ENCODE results near the gene ECI1.

Gene ECI1

DNA sequence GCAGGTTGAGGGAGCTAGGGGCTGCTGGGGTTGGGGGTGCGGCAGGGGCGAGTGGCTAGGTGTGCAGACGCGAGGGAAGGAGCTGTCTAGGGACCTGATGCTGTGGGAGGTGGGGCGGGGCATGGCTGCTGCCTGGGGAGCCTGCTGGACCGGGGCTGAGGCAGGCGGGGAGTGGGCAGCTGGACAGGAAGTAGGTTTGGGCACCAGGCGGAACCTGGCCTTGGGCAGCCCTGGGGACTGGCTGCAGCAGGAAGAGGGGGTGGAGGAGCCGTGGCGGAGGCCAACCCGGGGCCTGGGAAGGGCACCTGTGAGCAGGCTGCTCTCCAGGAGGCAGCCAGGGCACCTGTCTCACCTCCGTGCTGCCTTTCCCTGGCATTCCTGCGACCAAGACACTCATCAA, 21.0 kb downstream of the ECI1 start:
- no peak overlapping the region for H3K4me3 ChIP-seq (ENCODE audit: low read length)
- TF ChIP-seq, protein P1, sequence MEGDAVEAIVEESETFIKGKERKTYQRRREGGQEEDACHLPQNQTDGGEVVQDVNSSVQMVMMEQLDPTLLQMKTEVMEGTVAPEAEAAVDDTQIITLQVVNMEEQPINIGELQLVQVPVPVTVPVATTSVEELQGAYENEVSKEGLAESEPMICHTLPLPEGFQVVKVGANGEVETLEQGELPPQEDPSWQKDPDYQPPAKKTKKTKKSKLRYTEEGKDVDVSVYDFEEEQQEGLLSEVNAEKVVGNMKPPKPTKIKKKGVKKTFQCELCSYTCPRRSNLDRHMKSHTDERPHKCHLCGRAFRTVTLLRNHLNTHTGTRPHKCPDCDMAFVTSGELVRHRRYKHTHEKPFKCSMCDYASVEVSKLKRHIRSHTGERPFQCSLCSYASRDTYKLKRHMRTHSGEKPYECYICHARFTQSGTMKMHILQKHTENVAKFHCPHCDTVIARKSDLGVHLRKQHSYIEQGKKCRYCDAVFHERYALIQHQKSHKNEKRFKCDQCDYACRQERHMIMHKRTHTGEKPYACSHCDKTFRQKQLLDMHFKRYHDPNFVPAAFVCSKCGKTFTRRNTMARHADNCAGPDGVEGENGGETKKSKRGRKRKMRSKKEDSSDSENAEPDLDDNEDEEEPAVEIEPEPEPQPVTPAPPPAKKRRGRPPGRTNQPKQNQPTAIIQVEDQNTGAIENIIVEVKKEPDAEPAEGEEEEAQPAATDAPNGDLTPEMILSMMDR (IDR thresholded peaks at IDR 0.05; ENCODE audit: insufficient read depth, low read depth, low read length, missing control alignments): no peak
- no peak for DNase-seq (ENCODE audit: low read depth)

DNA sequence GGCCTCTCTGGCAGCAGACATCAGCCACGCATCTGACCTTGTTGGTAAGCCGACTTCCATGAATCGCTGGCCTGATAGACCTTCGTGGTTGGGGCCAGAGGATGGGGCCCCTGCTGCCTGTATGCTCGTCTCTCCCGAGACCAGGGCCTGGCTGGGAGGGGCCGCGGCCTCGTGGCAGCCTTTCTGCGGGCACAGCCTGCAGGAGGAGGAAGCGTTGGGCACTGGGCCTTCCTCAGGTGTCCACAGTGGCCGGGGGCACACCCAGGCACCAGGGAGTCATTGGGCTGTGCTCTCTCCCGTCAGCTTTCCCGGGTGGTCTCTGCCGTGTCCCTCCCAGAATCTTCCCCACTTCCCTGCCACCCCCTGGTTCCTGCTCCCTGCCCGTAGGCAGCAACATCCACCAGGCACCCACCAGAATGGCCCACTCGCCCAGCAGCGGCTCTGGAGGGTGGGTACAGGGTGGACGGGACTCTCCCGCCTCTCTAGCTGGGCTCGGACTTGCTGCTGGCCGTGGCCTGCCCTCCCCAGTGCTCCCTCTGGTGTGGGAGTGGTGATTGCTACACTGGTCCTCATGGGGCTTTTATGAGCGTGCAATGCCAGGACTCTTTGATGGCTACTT, 21.6 kb downstream of the ECI1 start:
- no peak for DNase-seq (ENCODE audit: low read depth)
- TF ChIP-seq, protein P1 (IDR thresholded peaks at IDR 0.05; ENCODE audit: insufficient read depth, low read depth, low read length, missing control alignments): no peak
- no peak overlapping the region for H3K4me3 ChIP-seq (ENCODE audit: low read length)

DNA sequence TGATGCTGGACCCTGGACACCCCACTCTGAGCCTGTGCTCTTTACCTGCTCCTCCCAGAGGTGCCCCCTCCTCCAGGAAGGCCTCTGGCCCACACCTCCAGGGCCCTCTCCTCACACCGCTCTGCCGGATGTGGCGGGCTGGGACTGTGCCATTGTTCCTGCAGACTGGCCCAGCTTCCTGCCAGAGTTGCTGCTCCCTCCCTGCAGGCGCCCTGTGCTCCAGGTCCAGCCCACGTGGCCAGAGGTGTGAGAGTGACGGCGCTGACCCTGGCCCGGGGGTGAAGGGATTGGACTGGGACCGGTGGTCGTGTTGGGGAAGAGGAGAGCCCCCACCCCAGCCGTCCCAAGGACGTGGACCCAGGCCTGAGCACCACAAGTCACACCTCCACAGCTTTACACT, 22.3 kb downstream of the ECI1 start:
- no peak for DNase-seq (ENCODE audit: low read depth)
- TF ChIP-seq, protein P1 (IDR thresholded peaks at IDR 0.05; ENCODE audit: insufficient read depth, low read depth, low read length, missing control alignments): no peak
- no peak overlapping the region for H3K4me3 ChIP-seq (ENCODE audit: low read length)

DNA sequence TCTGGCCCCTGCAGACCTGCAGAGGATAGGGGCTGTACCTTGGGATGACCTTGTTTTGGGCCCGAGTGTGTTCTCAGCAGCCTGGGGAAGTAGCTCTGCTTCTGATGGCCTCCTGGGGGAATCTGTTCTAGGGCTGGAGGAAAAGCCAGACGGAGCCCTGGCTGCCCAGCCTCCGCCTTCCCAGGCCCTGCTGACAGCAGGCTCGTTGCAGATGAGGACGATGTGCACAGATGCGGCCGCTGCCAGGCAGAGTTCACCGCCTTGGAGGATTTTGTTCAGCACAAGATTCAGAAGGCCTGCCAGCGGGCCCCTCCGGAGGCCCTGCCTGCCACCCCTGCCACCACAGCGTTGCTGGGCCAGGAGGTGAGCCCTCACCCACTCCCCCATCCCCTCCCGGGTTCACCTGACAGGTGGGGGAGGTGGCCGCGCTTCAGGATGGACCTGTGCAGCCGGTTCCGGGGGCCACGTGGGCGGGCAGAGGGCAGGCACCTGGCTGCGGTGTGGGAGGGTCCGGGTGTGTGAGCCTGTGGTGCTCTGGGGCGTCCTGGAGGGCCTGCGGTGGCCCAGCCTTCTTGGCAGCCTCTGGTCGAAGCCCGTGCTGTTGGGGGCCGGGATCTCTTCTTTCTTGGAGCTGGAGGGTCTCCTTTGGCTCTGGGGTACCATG, 23.1 kb downstream of the ECI1 start:
- no peak for DNase-seq (ENCODE audit: low read depth)
- no peak overlapping the region for H3K4me3 ChIP-seq (ENCODE audit: low read length)
- TF ChIP-seq, protein P1 (IDR thresholded peaks at IDR 0.05; ENCODE audit: insufficient read depth, low read depth, low read length, missing control alignments): no peak

DNA sequence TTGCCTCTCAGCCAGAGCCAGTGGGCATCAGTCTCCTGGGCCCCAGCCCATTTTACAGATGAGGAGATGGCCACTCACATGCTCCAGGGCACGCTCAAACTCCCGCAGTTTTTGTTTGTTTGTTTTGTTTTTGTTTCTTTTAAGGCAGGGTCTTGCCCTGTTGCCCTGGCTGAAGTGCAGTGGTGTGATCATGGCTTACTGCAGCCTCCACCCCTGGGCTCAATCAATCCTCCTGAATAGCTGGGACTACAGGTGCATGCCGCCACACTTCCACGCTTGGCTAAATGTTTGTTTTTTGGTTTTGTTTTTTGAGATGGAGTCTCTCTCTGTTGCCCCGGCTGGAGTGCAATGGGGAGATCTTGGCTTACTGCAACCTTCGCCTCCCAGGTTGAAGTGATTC, 24.5 kb downstream of the ECI1 start:
- no peak overlapping the region for H3K4me3 ChIP-seq (ENCODE audit: low read length)
- DNase-seq (ENCODE audit: low read depth): no peak
- TF ChIP-seq, protein P1 (IDR thresholded peaks at IDR 0.05; ENCODE audit: insufficient read depth, low read depth, low read length, missing control alignments): no peak

DNA sequence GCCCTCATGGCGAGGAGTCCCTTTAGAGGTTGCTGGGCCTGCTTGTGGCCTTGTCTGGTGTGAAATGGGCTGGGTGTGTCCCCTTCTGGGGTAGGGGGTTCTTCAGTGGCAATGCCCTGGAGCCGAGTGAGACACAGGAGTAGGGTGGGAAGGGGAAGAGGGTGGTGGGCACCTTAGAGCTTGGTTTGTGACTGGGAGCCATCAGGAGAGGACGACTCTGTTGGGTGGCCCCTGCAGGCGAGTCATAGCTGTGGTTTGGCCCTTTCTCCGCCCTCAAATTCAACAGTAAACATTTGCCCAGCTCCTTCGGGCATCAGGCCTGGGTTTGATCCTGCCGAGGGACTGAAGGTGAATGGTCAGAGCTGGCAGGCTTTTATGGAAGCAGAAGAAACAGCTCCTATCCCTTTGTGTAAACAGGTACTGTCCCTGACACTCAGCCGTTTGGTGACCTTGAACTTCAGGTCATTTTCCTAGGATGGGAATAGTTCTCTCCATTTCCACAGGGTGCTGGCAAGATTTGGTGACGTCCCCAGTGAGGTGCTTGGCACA, 25.1 kb downstream of the ECI1 start:
- DNase-seq (ENCODE audit: low read depth): no peak
- TF ChIP-seq, protein P1 (IDR thresholded peaks at IDR 0.05; ENCODE audit: insufficient read depth, low read depth, low read length, missing control alignments): no peak
- no peak overlapping the region for H3K4me3 ChIP-seq (ENCODE audit: low read length)

All from epithelial cell of esophagus (primary cell).